Activated naive CD4-positive, alpha-beta T cell treated with anti-CD3 and anti-CD28 coated beads, Interleukin-2, amount 50 U/mL, for 16 hours (primary cell): ENCODE data around the gene AGAP2.
"Not testable (repeated sequence)": the region's sequence is repeated elsewhere in the genome, so short reads cannot be mapped to it uniquely, and the experiment has no call there.

Source experiments
- DNase-seq: peaks from one replicate; pipeline ENCODE4 v3.0.0-alpha.2; 2020

AGAP2 gene

DNA sequence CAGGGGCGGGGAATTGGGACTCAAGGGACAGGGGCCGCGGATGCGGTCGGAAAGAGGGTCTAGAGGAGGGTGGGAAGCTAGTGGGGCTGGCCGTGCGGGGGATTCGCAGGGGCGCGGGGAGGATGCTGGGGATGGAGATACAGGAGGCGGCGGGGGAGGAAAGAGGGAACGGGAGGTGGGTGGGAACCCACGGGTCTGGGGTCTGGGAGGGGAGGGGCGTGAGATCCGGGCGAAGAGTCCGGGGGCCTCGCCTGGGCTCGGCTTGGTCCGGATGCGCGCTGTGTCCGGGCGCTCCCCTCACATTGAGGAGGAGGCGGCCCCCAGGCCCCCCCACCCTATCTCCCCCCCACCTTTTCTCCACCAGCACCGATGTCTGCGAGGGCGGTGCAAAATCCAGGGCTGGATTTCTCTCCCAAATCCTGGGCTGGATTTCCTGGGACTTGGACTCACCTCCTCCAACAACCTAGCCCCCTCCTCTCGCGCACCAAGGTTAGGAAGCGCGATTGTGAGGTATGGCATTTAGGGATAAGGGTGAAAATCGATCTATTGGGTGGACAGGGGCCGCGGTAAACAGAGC, at the start of gene AGAP2:
TSS of gene AGAP2 (minus strand) at position 82 of the 577 bp plus-strand sequence. CDS start 496 bp downstream, outside the sequence.
- DNase-seq, result no peak

DNA sequence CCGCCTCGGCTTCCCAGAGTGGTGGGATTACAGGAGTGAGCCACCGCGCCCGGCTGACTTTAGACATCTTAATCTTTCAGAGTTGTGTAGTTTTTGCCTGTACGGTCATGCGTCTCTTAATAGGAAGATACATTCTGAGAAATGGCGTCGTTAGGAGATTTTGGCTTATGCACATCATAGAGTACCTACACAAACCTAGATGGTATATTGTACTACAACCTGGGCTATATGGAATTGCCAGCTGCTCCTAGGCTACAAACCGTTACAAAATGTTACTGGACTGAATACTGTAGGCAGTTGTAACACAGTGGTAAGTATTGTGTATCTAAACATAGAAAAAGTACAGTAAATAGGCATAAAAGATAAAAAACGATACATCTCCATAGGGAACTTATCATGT, 45.3 kb upstream of the AGAP2 start:
- no peak for DNase-seq

DNA sequence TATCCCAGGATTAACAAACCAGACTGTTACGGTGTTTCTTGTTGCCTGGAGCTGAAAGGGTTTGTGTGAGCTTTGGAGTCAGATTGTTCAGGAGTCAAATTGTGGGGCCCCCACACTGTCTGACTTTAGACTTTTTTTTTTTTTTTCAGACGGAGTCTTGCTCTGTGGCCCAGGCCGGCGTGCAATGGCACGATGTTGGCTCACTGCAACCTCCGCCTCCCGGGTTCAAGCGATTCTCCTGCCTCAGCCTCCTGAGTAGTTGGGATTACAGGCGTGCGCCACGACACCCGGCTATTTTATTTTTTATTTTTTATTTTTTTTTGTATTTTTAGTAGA, 44.9 kb upstream of the AGAP2 start:
- no peak for DNase-seq

DNA sequence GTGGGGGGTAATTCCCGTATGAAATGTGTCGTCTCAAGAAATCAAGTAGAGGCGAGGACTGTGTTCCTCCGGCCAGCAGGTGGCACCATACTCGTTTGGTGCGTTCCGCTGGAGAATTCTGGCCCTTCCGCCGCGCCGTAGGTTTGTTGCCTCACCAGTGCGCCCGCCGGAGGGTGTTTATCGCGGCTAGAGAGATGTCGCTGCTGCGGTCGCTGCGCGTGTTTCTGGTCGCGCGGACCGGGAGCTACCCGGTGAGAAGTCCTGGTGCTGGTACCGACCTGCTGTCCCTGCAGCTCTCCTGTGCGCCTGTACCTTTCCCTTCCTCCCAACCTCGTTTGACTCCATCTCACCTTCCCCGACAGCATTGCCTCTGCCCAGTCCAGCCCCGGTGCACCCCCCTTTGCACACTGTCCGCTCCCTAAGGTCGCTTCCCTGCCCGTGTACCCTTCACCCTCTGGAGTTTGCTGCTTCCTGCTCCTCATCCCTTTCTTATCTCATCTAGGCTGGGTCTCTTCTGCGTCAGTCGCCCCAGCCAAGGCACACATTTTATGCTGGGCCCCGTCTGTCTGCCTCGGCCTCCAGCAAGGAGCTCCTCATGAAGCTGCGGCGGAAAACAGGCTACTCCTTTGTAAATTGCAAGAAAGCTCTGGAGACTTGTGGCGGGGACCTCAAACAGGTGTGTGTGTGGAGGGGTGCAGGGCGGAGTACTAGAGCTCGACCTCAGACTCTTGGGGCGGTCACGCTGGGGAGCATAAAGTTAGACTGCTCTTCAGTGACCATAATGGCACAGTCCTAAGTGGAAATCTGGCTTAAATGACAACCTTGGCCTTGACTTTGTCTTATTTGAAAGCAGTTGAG, 44.3 kb upstream of the AGAP2 start, which contains the start of gene TSFM:
TSS of gene TSFM (plus strand) at position 180 of the 858 bp plus-strand sequence. CDS start at position 195, 15 bp downstream.
- DNase-seq, result peak; percentile 98

DNA sequence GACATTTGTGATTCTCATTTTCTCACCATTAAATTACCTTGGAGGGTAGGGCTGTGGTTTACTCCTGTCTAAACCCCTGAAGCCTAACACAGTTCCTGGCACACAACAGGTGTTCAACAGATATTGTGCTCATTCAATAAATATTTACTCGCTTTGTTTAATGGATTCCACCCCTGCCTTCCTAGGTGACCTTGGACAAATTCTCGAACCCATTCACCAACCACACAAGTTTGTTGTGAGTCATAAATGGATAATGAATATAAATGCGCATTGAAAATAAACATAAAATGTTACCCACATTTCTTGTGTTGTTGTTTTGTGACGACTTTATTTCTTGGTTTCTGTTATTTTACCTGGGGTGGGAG, 43.7 kb upstream of the AGAP2 start:
- DNase-seq, result no peak

DNA sequence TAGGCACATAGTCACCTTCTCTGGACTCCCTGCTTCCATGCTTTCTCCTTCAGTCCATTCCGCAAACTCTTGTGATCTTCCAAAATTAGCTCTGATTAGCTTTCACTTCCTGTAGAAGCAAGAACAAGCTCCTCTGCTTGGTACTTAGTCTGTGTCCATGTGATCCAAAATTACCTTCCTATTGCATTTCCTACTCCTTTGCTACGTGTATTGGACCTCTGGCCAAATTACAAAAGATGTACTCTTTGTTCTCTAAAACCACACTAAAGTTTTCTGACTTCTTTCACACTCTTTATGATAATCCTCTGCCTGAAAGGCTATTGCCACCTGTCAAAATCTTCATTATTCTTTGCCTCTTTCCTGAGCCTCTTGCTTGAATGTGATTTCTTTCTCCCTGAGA, 43.3 kb upstream of the AGAP2 start:
- no peak for DNase-seq

DNA sequence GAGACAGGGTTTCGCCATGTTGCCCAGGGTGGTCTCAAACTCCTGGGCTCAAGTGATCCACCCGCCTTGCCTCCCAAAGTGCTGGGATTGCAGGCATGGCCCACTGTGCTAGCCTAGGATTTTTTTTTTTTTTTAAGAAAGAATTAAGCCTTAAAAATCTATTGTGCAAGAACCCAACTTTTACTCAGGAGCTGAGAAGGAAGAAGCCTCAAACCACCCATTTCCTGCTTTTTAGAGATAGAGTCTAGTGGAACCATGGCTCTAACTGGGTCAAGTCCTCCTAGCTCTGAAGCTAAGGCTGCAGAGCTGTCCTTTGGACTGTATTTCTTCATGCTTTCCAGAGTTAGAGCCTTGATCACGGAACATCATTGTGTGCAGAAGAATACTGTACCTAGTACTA, 42.7 kb upstream of the AGAP2 start:
- DNase-seq, result no peak

DNA sequence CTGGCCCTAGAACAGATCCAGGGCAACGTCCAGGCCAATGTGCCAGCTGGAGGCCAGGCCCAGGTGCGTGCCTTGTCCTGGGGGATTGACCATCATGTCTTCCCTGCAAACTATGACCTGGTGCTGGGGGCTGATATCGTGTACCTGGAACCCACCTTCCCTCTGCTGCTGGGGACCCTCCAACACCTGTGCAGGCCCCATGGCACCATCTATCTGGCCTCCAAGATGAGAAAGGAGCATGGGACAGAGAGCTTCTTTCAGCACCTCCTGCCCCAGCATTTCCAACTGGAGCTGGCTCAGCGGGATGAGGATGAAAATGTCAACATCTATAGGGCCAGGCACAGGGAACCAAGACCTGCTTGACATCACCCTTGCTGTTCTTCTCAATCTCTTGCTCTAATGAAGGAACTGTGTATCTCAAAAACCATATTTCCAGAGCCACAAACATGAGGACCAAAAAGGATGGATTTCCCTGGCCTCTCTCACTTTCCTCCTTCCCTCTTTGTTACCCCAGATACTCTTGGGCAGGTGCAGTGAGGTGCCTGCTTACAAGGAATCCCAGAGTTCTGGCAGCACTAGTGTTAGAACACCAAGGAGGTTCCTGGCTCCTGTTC, 41.8 kb upstream of the AGAP2 start:
- no peak for DNase-seq

DNA sequence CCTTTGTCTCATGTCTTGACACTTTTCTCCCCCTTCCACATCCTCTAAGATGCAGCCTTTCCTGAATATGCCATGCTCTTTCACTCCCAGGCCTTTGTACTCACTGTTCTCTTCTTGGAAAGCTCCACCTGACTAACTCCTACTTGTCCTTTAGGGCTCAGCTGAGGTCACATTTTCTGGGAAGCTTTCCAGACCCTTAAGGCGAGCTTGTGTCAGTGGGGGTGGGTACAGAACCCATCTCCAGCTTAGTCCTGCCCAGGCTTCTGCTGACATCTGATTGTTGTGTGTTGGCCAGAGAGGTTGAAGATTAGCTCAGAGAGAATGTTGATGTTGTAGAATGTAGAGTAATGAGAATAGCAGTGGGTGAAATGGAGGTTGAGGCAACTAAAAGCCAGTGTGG, 41.2 kb upstream of the AGAP2 start:
- DNase-seq, result no peak

DNA sequence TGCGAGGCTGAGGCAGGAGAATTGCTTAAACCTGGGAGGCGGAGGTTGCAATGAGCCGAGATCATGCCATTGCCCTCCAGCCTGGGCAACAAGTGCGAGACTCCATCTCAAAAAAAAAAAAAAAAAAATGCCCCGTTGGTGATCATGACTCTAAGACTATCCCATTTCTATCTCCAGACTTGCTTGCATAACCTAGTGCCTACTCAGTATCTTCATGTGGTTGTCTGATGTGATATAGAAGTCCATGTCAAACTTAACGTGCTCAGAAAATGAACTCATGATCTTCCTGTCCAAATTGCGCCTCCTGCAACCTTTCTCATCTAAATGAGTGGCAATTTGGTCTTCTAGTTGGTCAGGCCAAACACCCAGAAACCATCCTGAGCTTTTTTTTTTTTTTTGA, 39.4 kb upstream of the AGAP2 start:
- DNase-seq, result no peak

DNA sequence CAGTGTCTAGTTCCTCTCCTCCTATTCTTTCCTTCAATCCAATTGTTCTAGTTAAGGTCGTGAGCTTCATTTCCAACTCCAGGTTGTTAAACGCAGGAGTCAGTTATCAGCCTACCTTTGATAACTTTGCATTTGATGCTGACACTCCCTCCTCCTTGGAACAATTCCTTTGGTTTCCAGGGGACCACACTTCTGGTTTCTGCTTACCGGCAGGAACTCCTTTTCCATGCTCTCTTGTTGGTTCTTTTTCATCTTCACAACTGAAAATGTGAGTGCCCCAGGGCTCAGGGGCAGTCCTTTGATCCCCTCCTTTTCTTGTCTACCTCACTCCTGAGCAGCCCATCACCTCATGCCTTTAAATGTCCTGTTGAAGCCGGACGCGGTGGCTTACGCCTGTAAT, 38.8 kb upstream of the AGAP2 start:
- no peak for DNase-seq

DNA sequence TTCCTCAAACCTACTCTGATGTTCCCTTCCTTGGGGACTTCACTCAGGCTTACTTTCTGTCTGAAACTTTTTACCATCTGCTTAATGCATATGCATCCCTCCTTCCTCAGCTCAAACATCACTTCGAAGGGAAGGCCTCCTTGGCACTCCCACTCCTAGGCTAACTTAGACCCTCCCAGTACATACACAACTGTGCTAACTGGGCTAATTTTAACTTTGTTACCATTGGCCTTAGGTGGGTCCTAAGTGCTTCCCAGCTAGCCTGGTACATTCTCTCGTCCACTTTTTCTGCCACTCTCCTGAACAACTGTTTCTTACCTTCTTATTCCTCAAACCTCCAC, 37.7 kb upstream of the AGAP2 start:
- DNase-seq, result no peak

DNA sequence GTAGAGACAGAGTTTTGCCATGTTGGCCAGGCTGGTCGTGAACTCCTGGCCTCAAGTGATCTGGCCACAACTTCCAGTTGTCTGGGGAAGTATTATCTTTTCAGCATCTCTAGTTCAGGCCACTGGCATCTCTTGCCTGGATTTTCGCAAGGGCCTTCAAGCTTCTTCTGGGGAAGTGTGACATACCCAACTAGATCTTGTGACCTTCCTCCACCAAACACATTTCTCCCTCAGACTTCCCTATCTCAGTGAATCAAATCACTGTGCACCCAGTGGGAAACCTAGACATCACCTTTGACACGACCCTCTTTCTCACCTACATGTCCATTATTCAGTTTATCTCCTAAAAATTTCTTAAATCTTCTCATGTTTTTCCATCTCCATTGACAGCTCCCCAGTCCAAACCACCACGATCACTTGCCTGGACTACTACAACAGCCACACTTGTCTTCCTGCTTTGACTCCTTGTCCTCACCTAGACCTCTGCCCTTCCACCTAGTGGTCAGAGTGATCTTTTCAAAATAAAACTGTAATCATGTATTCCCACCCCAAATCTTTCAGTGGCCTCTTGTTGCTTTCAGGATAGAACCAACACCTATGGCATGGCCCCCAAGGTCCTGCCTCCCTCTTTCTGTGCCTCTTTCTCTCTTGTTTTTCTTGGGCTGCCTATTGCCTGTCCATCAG, 37.2 kb upstream of the AGAP2 start:
- no peak for DNase-seq

DNA sequence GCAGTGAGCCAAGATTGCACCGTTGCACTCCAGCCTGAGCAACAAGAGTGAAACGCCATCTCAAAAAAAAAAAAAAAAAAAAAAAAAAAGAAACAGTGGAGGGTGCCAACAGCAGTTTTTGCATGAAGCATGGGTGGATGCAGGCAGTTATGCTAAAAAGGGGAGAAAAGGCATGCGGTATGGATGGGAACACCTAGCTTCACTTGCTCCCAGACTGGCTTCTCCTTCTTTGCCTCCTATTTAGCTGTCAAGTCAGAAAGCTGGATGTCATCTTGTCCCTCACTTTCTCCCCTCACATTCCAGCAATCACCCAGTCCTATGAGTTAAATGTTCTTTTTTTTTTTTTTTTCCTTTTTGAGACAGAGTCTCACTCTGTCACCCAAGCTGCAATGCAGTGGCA, 36.5 kb upstream of the AGAP2 start:
- DNase-seq, result no peak

DNA sequence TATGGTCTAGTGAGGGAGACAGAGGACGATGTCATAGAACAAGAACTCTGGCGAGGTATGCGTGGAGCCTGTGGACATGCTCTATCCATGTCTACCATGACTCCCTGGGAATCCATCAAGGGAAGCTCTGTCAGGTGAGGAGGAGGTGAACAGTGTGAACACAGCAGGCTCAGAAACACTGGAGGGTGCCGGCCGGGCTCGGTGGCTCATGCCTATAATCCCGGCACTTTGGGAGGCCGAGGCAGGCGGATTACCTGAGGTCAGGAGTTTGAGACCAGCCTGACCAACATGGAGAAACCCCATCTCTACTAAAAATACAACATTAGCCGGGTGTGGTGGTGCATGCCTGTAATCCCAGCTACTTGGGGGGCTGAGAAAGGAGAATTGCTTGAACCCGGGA, 36.1 kb upstream of the AGAP2 start:
- DNase-seq, result not testable (repeated sequence)

DNA sequence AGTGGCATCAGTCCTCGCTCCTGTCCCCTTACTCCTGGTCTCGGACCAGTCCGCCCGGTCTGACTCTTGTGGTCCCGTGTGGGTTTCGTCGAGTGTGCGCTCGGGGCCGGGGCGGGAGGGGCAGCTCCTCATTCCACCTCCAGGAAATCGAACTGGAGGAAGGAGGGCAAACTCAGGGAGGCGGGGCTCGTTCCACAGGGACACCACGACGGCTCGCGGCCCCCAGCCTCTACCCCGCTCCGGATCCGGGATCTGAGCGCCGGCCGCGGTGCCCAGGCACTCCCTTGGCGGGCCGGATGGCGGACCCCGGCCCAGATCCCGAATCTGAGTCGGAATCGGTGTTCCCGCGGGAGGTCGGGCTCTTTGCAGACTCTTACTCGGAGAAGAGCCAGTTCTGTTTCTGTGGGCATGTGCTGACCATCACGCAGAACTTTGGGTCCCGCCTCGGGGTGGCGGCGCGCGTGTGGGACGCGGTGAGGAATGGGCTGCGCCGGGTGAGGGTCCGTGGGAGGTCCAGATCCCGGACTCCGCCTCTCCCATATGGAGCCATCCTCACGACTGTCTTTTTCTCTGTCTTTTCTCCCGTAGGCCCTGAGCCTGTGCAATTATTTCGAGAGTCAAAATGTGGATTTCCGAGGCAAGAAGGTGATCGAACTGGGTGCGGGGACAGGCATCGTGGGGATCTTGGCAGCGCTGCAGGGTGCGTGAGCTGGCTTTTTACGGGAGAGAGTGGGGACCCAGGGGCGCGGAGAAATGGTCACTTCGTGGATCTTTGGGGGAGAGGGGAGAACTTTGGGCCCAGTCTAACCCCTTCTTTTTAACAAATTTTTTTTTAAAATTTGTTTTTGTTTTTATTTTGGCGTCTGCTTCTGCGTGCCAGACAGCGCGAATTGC, 34.1 kb upstream of the AGAP2 start, which contains the start of gene EEF1AKMT3:
TSS of gene EEF1AKMT3 (plus strand) at position 186 of the 894 bp plus-strand sequence. CDS start at position 297, 111 bp downstream.
- no peak for DNase-seq

DNA sequence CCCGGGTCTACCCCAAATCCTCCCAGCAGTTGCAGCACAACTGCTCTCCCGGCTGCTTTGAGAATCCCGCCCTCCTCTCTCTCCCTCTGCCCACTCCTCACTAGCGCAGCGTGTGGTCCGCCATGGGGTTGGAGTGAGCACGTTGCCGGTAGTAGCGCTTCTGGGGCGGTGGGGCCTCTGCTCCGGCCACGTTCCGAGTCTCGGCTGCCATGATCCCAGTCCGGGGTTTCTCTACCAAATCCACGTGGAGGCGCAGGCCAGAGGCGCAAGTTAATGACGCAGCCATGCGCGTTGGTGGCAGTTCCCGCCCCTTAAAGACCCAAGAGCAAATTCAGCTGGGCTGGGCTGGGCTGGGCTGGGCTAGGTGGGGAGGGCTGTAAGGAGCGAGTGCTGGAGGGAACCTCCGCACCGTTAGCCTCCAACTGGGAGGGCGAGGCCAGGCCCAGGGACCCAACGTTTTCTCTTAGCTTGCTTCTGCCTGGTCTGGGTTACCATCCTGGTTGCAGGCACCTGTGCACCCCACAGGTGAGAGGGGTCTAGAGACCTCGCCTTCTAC, 33.4 kb upstream of the AGAP2 start, which contains the start of gene METTL1:
TSS of gene METTL1 (minus strand) at position 233 of the 556 bp plus-strand sequence. CDS start at position 211, 22 bp downstream.
- DNase-seq, result peak; percentile 94

DNA sequence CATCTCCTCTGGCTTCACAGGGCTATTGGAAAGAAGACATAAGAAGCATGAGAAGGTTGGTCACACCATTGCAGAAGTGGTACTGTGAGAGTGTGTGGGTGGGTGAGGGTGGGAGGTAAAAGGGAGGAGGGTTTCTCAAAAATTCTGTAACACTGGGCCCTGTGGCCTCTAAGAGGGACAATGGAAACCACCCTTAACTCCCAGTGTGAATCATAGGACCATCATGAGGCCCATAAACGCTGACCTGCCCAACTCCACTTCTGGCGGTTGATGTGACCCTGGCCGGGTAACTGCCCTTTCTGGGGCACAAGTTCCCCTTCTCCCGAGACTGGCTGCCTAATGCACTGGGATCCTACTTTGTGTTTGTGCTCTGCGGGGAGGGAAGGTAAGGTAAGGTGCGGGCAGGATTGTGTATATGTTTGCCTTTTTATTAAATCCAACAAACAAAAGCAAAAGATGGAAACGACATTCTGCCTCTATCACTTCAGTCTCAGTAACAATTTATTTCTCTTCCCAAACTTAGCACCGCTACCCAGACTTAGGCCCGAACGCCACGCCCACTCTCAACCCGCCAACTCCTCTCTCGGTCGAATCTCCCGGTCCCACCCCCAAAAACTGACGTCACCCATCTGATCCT, 32.8 kb upstream of the AGAP2 start:
- DNase-seq, result peak; percentile 94

DNA sequence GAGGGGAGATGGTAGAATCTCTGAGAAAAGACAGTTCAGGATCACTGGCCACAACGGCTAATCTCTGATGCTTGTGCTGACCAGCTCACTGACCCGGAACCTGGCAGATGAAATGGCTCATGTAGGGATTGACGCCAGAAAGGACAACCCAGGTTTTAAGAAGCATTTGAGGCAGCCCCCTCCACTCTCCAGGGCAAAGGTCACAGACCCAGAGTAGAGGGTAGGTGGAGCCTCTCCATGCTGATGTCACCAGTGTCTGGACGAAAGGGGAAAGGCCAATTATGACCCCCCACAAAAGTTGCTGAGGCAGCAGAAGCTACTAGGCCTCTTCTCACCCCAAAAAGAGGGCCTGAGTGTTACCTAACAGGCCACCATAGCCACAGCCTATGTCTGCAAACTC, 32.2 kb upstream of the AGAP2 start:
- DNase-seq, result no peak

DNA sequence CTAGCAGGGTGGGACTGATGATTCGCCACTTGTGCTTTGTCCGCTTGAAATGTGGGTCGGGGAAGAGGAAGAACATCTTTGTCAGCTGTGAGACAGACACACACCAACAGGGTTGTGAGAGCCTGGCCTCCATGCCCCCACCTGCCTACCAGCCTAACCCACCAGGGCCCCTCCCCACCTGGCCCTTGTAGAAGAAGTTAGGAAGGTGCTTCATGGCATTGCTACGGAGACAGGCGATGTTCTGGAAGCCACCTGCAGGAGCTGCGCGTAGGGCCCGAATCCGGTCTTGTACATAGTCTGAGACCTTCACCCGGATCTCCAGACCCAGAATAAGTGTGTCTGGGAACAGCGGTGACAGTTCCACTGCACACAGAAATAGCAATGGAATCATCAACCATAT, 31.1 kb upstream of the AGAP2 start:
- DNase-seq, result no peak

DNA sequence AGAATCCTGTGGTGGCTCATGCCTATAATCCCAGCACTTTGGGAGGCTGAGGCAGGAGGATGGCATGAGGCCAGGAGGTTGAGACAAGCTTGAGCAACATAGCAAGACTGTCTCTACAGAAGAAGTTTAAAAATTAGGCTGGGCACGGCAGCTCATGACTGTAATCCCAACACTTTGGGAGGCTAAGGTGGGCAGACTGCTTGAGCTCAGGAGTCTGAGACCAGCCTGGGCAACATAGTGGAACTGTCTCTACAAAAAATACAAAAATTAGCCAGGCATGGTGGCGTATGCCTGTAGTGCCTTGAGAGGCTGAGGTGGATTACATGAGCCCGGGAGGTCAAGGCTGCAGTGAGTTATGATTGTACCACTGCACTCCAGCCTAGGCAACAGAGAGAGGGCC, 29.3 kb upstream of the AGAP2 start:
- no peak for DNase-seq

DNA sequence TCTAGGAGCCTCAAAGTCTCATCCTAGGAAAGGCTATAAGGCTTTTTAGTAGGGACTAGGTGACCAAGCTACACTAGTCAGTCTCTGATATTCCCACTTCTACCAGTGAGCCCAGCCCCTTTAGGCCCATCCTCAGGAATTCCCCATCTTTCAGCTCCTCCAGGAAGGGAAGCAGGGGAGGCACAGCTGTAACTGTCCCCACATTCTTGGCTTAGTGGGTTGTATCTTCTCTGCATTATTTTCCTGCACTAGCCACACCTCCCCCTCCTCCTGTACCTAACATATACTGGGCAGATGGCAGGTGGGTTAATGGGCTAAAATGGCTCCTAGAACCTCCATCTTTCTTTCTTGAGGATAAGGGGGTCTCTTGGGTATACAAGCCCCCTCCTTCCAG, 28.8 kb upstream of the AGAP2 start:
- DNase-seq, result no peak
